KMS-11 (cell line): ENCODE measurements around the gene CWC25.

Experiments
- H2AFZ ChIP-seq: fragments of 200-600 bp; sonication (generic); 2 replicates; pipeline ENCODE4 v1.6.1; 2016; ENCODE audit warnings: antibody characterized with exemption, mixed run types, low read depth
- H3K27ac ChIP-seq: fragments of 200-600 bp; sonication (generic); 2 replicates; pipeline ENCODE4 v1.6.1; 2016; ENCODE audit warnings: mild to moderate bottlenecking, mixed run types
- H3K27me3 ChIP-seq: fragments of 200-600 bp; sonication (generic); 2 replicates; pipeline ENCODE4 v1.6.1; 2017; ENCODE audit warnings: mild to moderate bottlenecking, low read depth, mixed run types, moderate library complexity; ENCODE audit not compliant: insufficient read depth
- H3K36me3 ChIP-seq: fragments of 200-600 bp; sonication (generic); 2 replicates; pipeline ENCODE4 v1.6.1; 2017; ENCODE audit warnings: mild to moderate bottlenecking, mixed run types; ENCODE audit not compliant: insufficient read depth
- H3K4me1 ChIP-seq: fragments of 200-600 bp; sonication (generic); 2 replicates; pipeline ENCODE4 v1.6.1; 2016; ENCODE audit warnings: mild to moderate bottlenecking, low read depth, mixed run types; ENCODE audit not compliant: poor library complexity, severe bottlenecking
- H3K4me2 ChIP-seq: fragments of 200-600 bp; sonication (generic); 2 replicates; pipeline ENCODE4 v1.7.0; 2016; ENCODE audit warnings: mild to moderate bottlenecking, mixed run types
- H3K4me3 ChIP-seq: fragments of 200-600 bp; sonication (generic); IDR thresholded peaks from 2 replicates; pipeline ENCODE4 v1.6.1; 2017; ENCODE audit warnings: low read depth, low read length, mixed read lengths; ENCODE audit not compliant: insufficient read depth
- H3K79me2 ChIP-seq: fragments of 200-600 bp; sonication (generic); 2 replicates; pipeline ENCODE4 v1.6.1; 2016; ENCODE audit warnings: low read depth, mixed run types; ENCODE audit not compliant: insufficient read depth
- H3K9ac ChIP-seq: fragments of 200-600 bp; sonication (generic); 2 replicates; pipeline ENCODE4 v1.6.1; 2016; ENCODE audit warnings: mild to moderate bottlenecking, mixed run types
- H4K20me1 ChIP-seq: fragments of 200-600 bp; sonication (generic); 2 replicates; pipeline ENCODE4 v1.6.1; 2016; ENCODE audit warnings: mild to moderate bottlenecking, mixed run types; ENCODE audit not compliant: insufficient read depth
- CTCF ChIP-seq: fragments of 200-600 bp; sonication (generic); conservative IDR thresholded peaks from 2 replicates; pipeline ENCODE4 v1.6.1; 2017; ENCODE audit warnings: low read depth, mild to moderate bottlenecking, antibody characterized with exemption, low read length, moderate library complexity, mixed read lengths

Gene CWC25

GRCh38 chr17:38786372-38786771 is 38.7 kb downstream of the CWC25 start:
- Histone ChIP-seq H3K4me2 (no peak overlapping the region), H3K27ac (no peak overlapping the region), H3K27me3 (no peaks in the 10 kb centered on the region), H3K79me2 (peaks cover 10% of the 10 kb centered on the region; the same call in 1 of the 2 replicates), H3K4me1 (no peaks in the 10 kb centered on the region), H3K9ac (no peak overlapping the region), H3K36me3 (peaks cover 4% of the 10 kb centered on the region; the same call in 1 of the 2 replicates), H3K4me3 (no peak overlapping the region), H4K20me1 (no peaks in the 10 kb centered on the region), H2AFZ (no peak overlapping the region)
- TF ChIP-seq CTCF: no peak

DNA sequence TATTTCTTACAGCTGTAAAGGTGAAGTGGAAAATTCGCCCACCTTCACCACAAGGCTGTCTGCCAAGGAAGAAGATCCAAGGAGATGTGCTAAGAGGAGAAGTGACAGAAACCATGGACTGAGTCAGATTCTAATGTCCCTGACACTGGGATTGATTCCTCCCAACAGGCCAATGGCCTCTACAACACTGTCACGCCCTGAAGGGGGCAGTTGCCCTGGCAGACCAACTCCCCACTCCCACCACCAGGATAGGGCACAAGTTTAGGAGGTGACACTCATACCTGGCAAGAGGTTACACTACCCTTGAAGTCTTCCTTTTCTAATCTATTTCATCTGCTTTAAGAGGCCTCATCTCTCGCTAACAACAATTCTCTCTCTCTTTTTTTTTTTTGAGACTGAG is 41.9 kb downstream of the CWC25 start:
- Histone ChIP-seq H3K27ac (no peak overlapping the region), H3K36me3 (peaks cover 4% of the 10 kb centered on the region; the same call in 1 of the 2 replicates), H3K4me3 (no peak overlapping the region), H3K79me2 (no peaks in the 10 kb centered on the region), H3K4me1 (no peaks in the 10 kb centered on the region), H3K4me2 (no peak overlapping the region), H3K27me3 (no peaks in the 10 kb centered on the region), H2AFZ (no peak overlapping the region), H3K9ac (no peak overlapping the region), H4K20me1 (no peaks in the 10 kb centered on the region)
- no peak for TF ChIP-seq CTCF

GRCh38 chr17:38779965-38780752 is 45.0 kb downstream of the CWC25 start:
- Histone ChIP-seq H3K4me1 (no peaks in the 10 kb centered on the region), H4K20me1 (no peaks in the 10 kb centered on the region), H3K4me3 (no peak overlapping the region), H3K27ac (no peak overlapping the region), H3K4me2 (no peak overlapping the region), H3K79me2 (no peaks in the 10 kb centered on the region), H2AFZ (no peak overlapping the region), H3K36me3 (no peaks in the 10 kb centered on the region; the same call in 1 of the 2 replicates), H3K27me3 (no peaks in the 10 kb centered on the region), H3K9ac (no peak overlapping the region)
- no peak for TF ChIP-seq CTCF

DNA sequence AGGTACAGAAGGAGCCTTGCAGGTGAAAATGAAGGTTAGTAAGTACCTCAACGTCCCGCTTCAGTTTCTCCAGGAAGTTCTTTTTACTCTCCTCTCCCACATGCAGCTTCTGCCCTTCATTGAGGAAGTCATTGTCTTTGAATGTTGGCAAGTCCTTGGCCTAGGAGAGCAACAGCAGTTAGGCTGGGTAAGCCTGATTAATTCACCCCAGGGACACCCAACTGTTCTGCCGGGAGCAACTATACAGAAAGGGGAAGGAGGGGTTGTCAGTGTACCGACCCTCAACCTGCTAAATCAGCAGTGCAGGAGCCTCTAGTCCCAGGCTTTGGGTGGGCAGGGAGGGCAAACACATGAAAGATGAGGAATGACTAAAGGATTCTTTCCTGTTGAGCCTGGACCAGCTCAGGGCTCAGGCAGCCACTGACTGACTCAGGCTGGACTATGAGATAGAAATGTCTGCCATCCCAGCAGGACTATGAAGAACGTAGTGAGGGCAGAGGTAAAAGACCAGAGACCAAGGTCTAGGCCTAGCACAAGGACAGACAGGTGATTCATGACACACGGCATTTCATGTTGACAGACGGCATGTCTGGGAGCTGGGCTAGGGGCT is 47.4 kb downstream of the CWC25 start:
- H2AFZ ChIP-seq: no peak overlapping the region
- no peaks in the 10 kb centered on the region for H3K27me3 ChIP-seq
- H3K79me2 ChIP-seq: no peaks in the 10 kb centered on the region
- no peak overlapping the region for H3K9ac ChIP-seq
- H3K4me2 ChIP-seq: no peak overlapping the region
- no peak for TF ChIP-seq CTCF
- no peak overlapping the region for H3K27ac ChIP-seq
- H3K4me3 ChIP-seq: no peak overlapping the region
- no peaks in the 10 kb centered on the region for H4K20me1 ChIP-seq
- no peaks in the 10 kb centered on the region; the same call in 1 of the 2 replicates for H3K36me3 ChIP-seq
- H3K4me1 ChIP-seq: no peaks in the 10 kb centered on the region
